NOMO-1 treated with DMSO at 0.1 percent for 48 hours (cell line): ENCODE measurements around the gene KIFC1.
"Not testable (repeated sequence)": the region's sequence is repeated elsewhere in the genome, so short reads cannot be mapped to it uniquely, and the experiment has no call there.

Experiments used
- DNase-seq: peaks from one replicate; lab custom pipeline; 2025; ENCODE audit not compliant: unreplicated experiment; lab: John Stamatoyannopoulos, UW

The KIFC1 gene

GRCh38 chr6:33373960-33374910 lies 17.4 kb upstream of the KIFC1 start:
- no peak for DNase-seq

GRCh38 chr6:33375143-33375671 lies 16.4 kb upstream of the KIFC1 start:
- peak; percentile 14 for DNase-seq

- DNase-seq, result no peak
Observed at GRCh38 chr6:33377171-33377570, 14.5 kb upstream of the KIFC1 start.

- not testable (repeated sequence) for DNase-seq
Observed at GRCh38 chr6:33379184-33379583, 12.4 kb upstream of the KIFC1 start.

- DNase-seq, result no peak
Observed at GRCh38 chr6:33380272-33380981, 11.2 kb upstream of the KIFC1 start.

GRCh38 chr6:33383427-33384185 lies 8.0 kb upstream of the KIFC1 start:
- DNase-seq, result no peak

GRCh38 chr6:33384581-33385020 lies 7.0 kb upstream of the KIFC1 start:
- DNase-seq, result no peak

- DNase-seq, result no peak
Observed at GRCh38 chr6:33390173-33390572, 1.4 kb upstream of the KIFC1 start.

GRCh38 chr6:33390767-33391277 lies 801 bp upstream of the KIFC1 start:
- no peak for DNase-seq

- no peak for DNase-seq
Observed at GRCh38 chr6:33391922-33392594, 435 bp downstream of the KIFC1 start.

GRCh38 chr6:33392595-33392948 lies 949 bp downstream of the KIFC1 start:
- no peak for DNase-seq

- no peak for DNase-seq
Observed at GRCh38 chr6:33392979-33393378, 1.4 kb downstream of the KIFC1 start.

GRCh38 chr6:33397541-33397940 lies 5.9 kb downstream of the KIFC1 start:
- DNase-seq, result no peak

GRCh38 chr6:33398601-33399000 lies 7.0 kb downstream of the KIFC1 start:
- not testable (repeated sequence) for DNase-seq

- not testable (repeated sequence) for DNase-seq
Observed at GRCh38 chr6:33399881-33400280, 8.3 kb downstream of the KIFC1 start.

- DNase-seq, result no peak
Observed at GRCh38 chr6:33404884-33405283, 13.3 kb downstream of the KIFC1 start.

- no peak for DNase-seq
Observed at GRCh38 chr6:33405386-33405940, 13.8 kb downstream of the KIFC1 start.

- no peak for DNase-seq
Observed at GRCh38 chr6:33406126-33406525, 14.5 kb downstream of the KIFC1 start.

- no peak for DNase-seq
Observed at GRCh38 chr6:33407132-33407718, 15.6 kb downstream of the KIFC1 start.
